Choroid plexus epithelial cell (primary cell): ENCODE measurements around the gene CENATAC.

Experiments
- DNase-seq: peaks from one replicate; pipeline ENCODE4 v3.0.0-alpha.2; 2010; ENCODE audit warnings: low read depth
- H3K4me3 ChIP-seq: 2 replicates; pipeline ENCODE4 v1.5.1; 2011; ENCODE audit warnings: low read depth, mild to moderate bottlenecking, control low read depth, low read length, moderate library complexity
- TF ChIP-seq, protein P1 (sequence below): conservative IDR thresholded peaks from 2 replicates; pipeline ENCODE4 v1.5.1; 2011; ENCODE audit warnings: low read depth, mild to moderate bottlenecking, control low read depth, inconsistent platforms, low read length, moderate library complexity

CENATAC gene

GRCh38 chr11:119046489-119046888 is 48.6 kb downstream of the CENATAC start:
- TF ChIP-seq, protein P1, sequence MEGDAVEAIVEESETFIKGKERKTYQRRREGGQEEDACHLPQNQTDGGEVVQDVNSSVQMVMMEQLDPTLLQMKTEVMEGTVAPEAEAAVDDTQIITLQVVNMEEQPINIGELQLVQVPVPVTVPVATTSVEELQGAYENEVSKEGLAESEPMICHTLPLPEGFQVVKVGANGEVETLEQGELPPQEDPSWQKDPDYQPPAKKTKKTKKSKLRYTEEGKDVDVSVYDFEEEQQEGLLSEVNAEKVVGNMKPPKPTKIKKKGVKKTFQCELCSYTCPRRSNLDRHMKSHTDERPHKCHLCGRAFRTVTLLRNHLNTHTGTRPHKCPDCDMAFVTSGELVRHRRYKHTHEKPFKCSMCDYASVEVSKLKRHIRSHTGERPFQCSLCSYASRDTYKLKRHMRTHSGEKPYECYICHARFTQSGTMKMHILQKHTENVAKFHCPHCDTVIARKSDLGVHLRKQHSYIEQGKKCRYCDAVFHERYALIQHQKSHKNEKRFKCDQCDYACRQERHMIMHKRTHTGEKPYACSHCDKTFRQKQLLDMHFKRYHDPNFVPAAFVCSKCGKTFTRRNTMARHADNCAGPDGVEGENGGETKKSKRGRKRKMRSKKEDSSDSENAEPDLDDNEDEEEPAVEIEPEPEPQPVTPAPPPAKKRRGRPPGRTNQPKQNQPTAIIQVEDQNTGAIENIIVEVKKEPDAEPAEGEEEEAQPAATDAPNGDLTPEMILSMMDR, result no peak
- no peak for DNase-seq
- H3K4me3 ChIP-seq, result no peak overlapping the region

GRCh38 chr11:119047205-119047604 is 49.3 kb downstream of the CENATAC start:
- TF ChIP-seq, protein P1, result no peak
- DNase-seq, result no peak
- H3K4me3 ChIP-seq, result no peak overlapping the region

GRCh38 chr11:119048644-119049043 is 50.7 kb downstream of the CENATAC start:
- H3K4me3 ChIP-seq, result no peak overlapping the region
- TF ChIP-seq, protein P1, result no peak

GRCh38 chr11:119049081-119049480 is 51.1 kb downstream of the CENATAC start:
- H3K4me3 ChIP-seq, result no peak overlapping the region
- TF ChIP-seq, protein P1, result no peak

More at GRCh38 chr11:119048644-119049043, 50.7 kb downstream of the CENATAC start:
- DNase-seq, result no peak

DNA sequence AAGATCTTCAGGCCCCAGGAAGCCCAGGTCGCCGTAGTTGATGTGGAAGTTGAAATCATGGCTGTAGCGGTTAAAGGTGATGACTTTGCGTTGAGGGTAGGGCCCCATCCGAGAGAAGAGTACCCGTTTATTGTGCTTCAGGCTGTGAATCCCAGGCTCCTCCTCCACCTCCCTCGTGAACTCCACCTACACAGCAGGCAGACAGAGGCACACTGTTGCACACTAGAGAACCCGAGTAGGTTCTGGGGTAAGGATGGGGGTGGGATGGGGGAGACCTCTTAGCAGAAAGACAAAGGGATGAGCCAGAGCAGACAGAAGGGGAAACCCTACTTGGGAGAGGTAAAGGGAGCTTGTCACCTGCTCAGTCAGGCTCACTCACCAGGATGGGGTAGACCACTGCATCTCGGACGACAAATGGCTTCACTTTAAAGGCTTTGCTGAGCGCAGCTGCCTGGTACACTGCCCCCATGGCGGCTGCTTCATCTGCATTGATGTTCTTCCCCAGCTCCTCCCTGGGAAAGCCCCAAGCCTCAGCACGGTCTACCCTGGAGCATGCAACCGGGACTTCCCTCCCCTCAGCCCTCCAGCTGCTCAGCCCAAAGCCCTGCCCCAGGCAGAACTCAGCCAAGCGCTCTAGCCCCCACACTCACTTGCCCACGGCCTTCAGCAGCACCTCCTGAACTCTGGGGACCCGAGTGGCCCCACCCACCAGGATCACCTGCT is 53.7 kb downstream of the CENATAC start:
- TF ChIP-seq, protein P1, result no peak
- H3K4me3 ChIP-seq, result no peak overlapping the region
- no peak for DNase-seq

More at GRCh38 chr11:119049081-119049480, 51.1 kb downstream of the CENATAC start:
- DNase-seq, result no peak

DNA sequence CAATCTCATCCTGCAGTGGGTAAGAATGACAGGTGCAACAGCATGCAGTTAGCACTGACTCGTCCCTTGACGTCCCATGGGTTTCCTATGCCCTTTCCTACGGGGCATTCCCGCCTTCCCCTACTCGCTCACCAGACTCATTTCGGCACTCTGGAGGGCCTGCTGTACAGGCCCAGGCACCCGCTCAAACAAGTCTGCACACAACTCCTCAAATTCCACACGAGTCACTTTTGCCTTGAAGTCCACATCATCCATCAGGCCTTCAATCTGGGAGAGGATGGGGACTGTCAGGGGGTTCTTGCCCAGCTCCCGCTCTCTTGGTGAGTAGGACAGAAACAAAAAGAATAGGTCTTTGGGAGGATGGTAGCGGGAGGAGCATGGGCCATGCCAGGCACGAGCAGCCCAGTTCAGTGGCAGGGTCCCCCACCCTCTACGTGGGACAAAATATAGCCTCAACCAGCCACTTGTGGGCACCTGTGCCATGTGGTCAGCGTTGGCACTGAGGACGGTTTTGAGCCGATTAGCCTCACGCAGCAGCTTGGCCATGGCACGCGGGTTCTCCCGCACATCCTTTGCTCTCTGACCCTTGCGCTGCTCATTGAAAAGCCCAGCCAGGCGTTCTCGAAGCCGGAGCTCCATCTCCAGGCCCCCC is 54.4 kb downstream of the CENATAC start:
- no peak overlapping the region for H3K4me3 ChIP-seq
- DNase-seq, result no peak
- TF ChIP-seq, protein P1, result no peak
